KMS-11 (cell line): ENCODE results near the gene PTPN1.
"Not testable (repeated sequence)": the region's sequence is repeated elsewhere in the genome, so short reads cannot be mapped to it uniquely, and the experiment has no call there.

Experiments used
- H2AFZ ChIP-seq: fragments of 200-600 bp; sonication (generic); 2 replicates; pipeline ENCODE4 v1.6.1; 2016; ENCODE audit warnings: antibody characterized with exemption, mixed run types, low read depth
- H3K27ac ChIP-seq: fragments of 200-600 bp; sonication (generic); 2 replicates; pipeline ENCODE4 v1.6.1; 2016; ENCODE audit warnings: mild to moderate bottlenecking, mixed run types
- H3K27me3 ChIP-seq: fragments of 200-600 bp; sonication (generic); 2 replicates; pipeline ENCODE4 v1.6.1; 2017; ENCODE audit warnings: mild to moderate bottlenecking, low read depth, mixed run types, moderate library complexity; ENCODE audit not compliant: insufficient read depth
- H3K36me3 ChIP-seq: fragments of 200-600 bp; sonication (generic); 2 replicates; pipeline ENCODE4 v1.6.1; 2017; ENCODE audit warnings: mild to moderate bottlenecking, mixed run types; ENCODE audit not compliant: insufficient read depth
- H3K4me1 ChIP-seq: fragments of 200-600 bp; sonication (generic); 2 replicates; pipeline ENCODE4 v1.6.1; 2016; ENCODE audit warnings: mild to moderate bottlenecking, low read depth, mixed run types; ENCODE audit not compliant: poor library complexity, severe bottlenecking
- H3K4me2 ChIP-seq: fragments of 200-600 bp; sonication (generic); 2 replicates; pipeline ENCODE4 v1.7.0; 2016; ENCODE audit warnings: mild to moderate bottlenecking, mixed run types
- H3K4me3 ChIP-seq: fragments of 200-600 bp; sonication (generic); IDR thresholded peaks from 2 replicates; pipeline ENCODE4 v1.6.1; 2017; ENCODE audit warnings: low read depth, low read length, mixed read lengths; ENCODE audit not compliant: insufficient read depth
- H3K79me2 ChIP-seq: fragments of 200-600 bp; sonication (generic); 2 replicates; pipeline ENCODE4 v1.6.1; 2016; ENCODE audit warnings: low read depth, mixed run types; ENCODE audit not compliant: insufficient read depth
- H3K9ac ChIP-seq: fragments of 200-600 bp; sonication (generic); 2 replicates; pipeline ENCODE4 v1.6.1; 2016; ENCODE audit warnings: mild to moderate bottlenecking, mixed run types
- H4K20me1 ChIP-seq: fragments of 200-600 bp; sonication (generic); 2 replicates; pipeline ENCODE4 v1.6.1; 2016; ENCODE audit warnings: mild to moderate bottlenecking, mixed run types; ENCODE audit not compliant: insufficient read depth
- TF ChIP-seq, protein P1 (sequence below): fragments of 200-600 bp; sonication (generic); conservative IDR thresholded peaks from 2 replicates; pipeline ENCODE4 v1.6.1; 2017; ENCODE audit warnings: low read depth, mild to moderate bottlenecking, antibody characterized with exemption, low read length, moderate library complexity, mixed read lengths

The PTPN1 gene

DNA sequence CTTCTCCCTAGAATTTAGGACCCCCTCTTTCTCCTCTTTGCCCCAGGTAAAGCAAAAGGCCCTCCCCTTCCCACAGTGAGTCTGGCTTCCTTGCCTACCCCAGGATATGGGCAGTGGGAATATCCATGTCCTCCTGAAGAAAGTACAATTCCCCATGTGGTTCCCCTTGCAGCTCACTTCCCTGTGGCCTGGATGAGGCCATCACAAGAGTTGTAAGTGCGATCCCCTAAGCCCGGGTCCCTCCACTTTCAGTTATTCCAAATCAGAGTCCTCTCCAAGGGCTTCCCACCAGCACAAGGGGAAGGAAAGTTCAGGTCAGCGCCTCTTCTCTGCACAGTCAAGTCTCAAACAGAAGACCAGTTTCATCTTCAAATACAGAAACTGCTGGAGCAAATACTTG is 10.2 kb upstream of the PTPN1 start:
- Histone ChIP-seq H3K27me3 (no peaks in the 10 kb centered on the region), H2AFZ (peak overlapping the region; percentile 31; the same call in 1 of the 2 replicates), H3K36me3 (no peaks in the 10 kb centered on the region), H3K27ac (no peak overlapping the region), H3K79me2 (no peaks in the 10 kb centered on the region), H3K9ac (no peak overlapping the region), H3K4me3 (no peak overlapping the region), H3K4me1 (no peaks in the 10 kb centered on the region), H3K4me2 (no peak overlapping the region), H4K20me1 (no peaks in the 10 kb centered on the region)
- TF ChIP-seq, protein P1, sequence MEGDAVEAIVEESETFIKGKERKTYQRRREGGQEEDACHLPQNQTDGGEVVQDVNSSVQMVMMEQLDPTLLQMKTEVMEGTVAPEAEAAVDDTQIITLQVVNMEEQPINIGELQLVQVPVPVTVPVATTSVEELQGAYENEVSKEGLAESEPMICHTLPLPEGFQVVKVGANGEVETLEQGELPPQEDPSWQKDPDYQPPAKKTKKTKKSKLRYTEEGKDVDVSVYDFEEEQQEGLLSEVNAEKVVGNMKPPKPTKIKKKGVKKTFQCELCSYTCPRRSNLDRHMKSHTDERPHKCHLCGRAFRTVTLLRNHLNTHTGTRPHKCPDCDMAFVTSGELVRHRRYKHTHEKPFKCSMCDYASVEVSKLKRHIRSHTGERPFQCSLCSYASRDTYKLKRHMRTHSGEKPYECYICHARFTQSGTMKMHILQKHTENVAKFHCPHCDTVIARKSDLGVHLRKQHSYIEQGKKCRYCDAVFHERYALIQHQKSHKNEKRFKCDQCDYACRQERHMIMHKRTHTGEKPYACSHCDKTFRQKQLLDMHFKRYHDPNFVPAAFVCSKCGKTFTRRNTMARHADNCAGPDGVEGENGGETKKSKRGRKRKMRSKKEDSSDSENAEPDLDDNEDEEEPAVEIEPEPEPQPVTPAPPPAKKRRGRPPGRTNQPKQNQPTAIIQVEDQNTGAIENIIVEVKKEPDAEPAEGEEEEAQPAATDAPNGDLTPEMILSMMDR = no peak

DNA sequence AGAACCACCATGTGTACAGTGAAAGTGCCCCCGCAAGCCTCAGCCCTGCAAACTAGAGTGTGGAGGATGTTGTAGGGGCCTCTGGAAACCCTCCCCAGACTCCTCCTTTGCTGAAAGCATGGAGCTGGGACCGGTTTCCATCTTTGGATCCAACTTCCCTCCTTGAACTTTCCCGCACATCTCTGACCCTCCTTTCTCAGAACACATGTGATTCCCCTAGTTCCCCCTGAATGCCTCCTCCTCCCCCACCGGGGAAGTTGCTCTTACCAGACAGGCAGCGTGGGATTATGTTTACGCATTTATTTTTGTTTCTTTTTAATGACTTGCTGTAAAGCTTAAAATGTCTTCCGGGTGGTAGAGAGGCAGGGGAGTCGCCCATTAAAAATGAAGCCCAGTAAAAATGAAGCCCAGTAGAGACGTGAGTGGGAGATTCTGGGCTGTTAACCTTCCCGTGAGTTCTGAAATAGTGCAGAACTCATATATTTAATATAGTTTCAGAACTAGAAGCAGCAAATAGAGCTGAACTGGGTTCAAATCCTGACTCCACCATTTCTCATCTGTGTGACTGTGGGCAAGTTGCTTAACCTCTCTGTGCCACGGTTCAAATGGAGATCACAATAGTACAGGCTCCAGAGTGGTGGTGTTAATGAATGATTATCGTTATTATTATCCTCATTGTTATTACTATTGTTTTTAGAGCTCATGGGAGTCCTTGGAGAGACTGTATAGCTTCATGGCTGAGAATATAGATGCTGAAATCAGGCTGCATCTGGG is 8.0 kb upstream of the PTPN1 start:
- Histone ChIP-seq H3K4me3 (no peak overlapping the region), H3K79me2 (no peaks in the 10 kb centered on the region), H3K27ac (no peak overlapping the region), H3K4me2 (no peak overlapping the region), H3K4me1 (no peaks in the 10 kb centered on the region), H3K27me3 (no peaks in the 10 kb centered on the region), H3K36me3 (no peaks in the 10 kb centered on the region), H4K20me1 (no peaks in the 10 kb centered on the region), H2AFZ (no peak overlapping the region), H3K9ac (no peak overlapping the region)
- TF ChIP-seq, protein P1 = no peak

DNA sequence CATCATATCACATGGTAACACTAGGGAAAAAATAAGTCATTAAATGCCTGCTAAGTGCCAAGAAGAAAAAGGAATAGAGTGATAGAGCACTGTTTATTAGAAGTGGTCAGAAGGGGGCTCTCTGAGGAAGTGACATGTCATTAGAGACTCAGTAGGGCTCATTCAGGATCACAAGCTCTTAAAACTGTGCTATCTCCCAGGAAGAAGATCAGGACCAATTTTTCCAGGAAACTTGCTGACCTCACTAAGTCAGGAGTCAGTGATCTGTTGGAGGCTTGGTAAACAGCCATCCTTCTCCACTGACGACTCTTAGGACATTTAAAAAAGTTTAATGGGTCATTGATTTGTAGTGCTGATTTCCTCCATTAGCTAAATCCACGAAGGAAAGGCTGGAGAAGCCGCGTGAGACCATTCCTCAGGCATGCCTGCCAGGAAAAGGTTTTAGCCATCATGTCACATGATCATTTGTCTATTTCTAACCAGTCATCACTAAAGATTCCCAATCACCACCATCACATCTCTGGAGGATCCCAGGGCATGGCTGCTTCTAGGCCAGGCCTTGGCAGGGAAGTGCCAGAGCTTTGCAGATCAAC is 5.9 kb upstream of the PTPN1 start:
- Histone ChIP-seq H3K4me2 (no peak overlapping the region), H3K27ac (no peak overlapping the region), H3K4me1 (peaks cover 6% of the 10 kb centered on the region), H2AFZ (no peak overlapping the region), H4K20me1 (no peaks in the 10 kb centered on the region), H3K27me3 (no peaks in the 10 kb centered on the region), H3K4me3 (no peak overlapping the region), H3K36me3 (no peaks in the 10 kb centered on the region), H3K79me2 (no peaks in the 10 kb centered on the region), H3K9ac (no peak overlapping the region)
- TF ChIP-seq, protein P1 = no peak

DNA sequence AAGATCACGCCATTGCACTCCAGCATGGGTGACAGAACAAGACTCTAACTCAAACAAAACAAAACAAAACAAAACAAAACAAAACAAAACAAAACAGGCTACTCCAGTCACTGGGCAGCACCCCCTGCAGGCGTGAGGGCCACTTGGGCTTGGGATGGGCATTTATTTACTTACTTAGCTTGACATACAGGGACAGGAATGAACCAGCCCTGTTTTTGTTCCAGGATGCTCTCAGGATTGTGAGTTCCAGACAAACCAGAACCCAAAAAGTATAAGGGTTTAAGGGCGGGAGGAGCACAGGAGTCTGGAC is 4.0 kb upstream of the PTPN1 start:
- no peak overlapping the region for H2AFZ ChIP-seq
- H3K4me3 ChIP-seq = no peak overlapping the region
- H3K4me1 ChIP-seq = peaks cover 14% of the 10 kb centered on the region
- H3K79me2 ChIP-seq = 0 out of 2 replicates have a peak, but pooled peaks cover 7% of the 10 kb centered on the region
- H3K36me3 ChIP-seq = no peaks in the 10 kb centered on the region
- H3K27ac ChIP-seq = no peak overlapping the region
- H3K27me3 ChIP-seq = no peaks in the 10 kb centered on the region
- no peak overlapping the region for H3K4me2 ChIP-seq
- TF ChIP-seq, protein P1 = 0 out of 2 replicates have a peak, but pooled peaks have one; percentile 27
- H4K20me1 ChIP-seq = no peaks in the 10 kb centered on the region
- H3K9ac ChIP-seq = no peak overlapping the region

DNA sequence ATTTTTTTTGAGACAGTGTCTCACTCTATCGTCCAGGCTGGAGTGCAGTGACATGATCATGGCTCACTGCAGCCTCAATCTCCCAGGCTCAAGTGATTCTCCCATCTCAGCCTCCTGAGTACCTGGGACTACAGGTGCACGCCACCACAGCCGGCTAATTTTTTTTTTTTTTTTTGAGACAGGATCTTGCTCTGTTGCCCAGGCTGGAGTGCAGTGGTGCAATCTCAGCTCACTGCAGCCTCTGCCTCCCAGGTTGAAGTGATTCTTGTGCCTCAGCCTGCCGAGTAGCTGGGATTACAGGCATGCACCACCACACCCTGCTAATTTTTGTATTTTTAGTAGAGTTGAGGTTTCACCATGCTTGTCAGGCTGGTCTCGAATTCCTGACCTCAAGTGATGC is 2.4 kb upstream of the PTPN1 start:
- not testable (repeated sequence) for H3K36me3 ChIP-seq, H3K9ac ChIP-seq, H2AFZ ChIP-seq, H3K27ac ChIP-seq, H3K27me3 ChIP-seq, H3K4me2 ChIP-seq, H4K20me1 ChIP-seq, H3K4me3 ChIP-seq
- peaks cover 27% of the 10 kb centered on the region for H3K4me1 ChIP-seq
- peaks cover 22% of the 10 kb centered on the region for H3K79me2 ChIP-seq
